ENCODE data around the gene GYG2. TPM values are rescaled to one million over a fixed set of nuclear protein-coding genes. Genes with fewer than 3 reads are reported as not detected.

Gene GYG2
- total RNA-seq, 1 experiment from 2014 or later, result 1.7 TPM

GRCh38 chrX:2823795-2824386, 4.8 kb upstream of the GYG2 start:
- no peak overlapping the region for H3K4me2 ChIP-seq

GRCh38 chrX:2824886-2825285, 3.8 kb upstream of the GYG2 start:
- ChIA-PET CTCF (no interaction called here), POLR2A (ENCODE audit: unreplicated experiment) (no interaction called here)
- H4K20me1 ChIP-seq (ENCODE audit: insufficient read depth), result no peaks in the 10 kb centered on the region
- H3K27me3 ChIP-seq (ENCODE audit: insufficient read depth, low read depth), result no peaks in the 10 kb centered on the region; the same call in 1 of the 2 replicates
- H3K27ac ChIP-seq, result no peak overlapping the region
- H3K36me3 ChIP-seq (ENCODE audit: low read depth), result no peaks in the 10 kb centered on the region
- no peak overlapping the region for H3K4me3 ChIP-seq
- TF ChIP-seq CTCF (conservative IDR thresholded peaks at IDR 0.05) (no peak), EZH2 (IDR thresholded peaks at IDR 0.05; ENCODE audit: low read depth) (no peak)
- no peak for DNase-seq
- H3K79me2 ChIP-seq (ENCODE audit: low read depth), result no peaks in the 10 kb centered on the region
- no peak overlapping the region for H2AFZ ChIP-seq
- H3F3A ChIP-seq (ENCODE audit: insufficient read depth, low read depth), result no peaks in the 10 kb centered on the region
- no TSS peak for BruUV-seq (replicated peaks)
- no peaks in the 10 kb centered on the region for H3K4me1 ChIP-seq (replicated peaks; ENCODE audit: insufficient read depth)
- H3K4me2 ChIP-seq, result no peak overlapping the region
- intact Hi-C loops (cut with micrococcal nuclease; ENCODE audit: unreplicated experiment), result no loop called here
- no peaks in the 10 kb centered on the region for H3K9me2 ChIP-seq (ENCODE audit: insufficient read depth)
- H3K9me3 ChIP-seq (ENCODE audit: insufficient read depth, low read depth), result no peaks in the 10 kb centered on the region

More at GRCh38 chrX:2823795-2824386, 4.8 kb upstream of the GYG2 start:
- H3K79me2 ChIP-seq (ENCODE audit: low read depth), result no peaks in the 10 kb centered on the region
- no peaks in the 10 kb centered on the region; the same call in 1 of the 2 replicates for H3K27me3 ChIP-seq (ENCODE audit: insufficient read depth, low read depth)
- H3K27ac ChIP-seq, result no peak overlapping the region
- no peaks in the 10 kb centered on the region for H4K20me1 ChIP-seq (ENCODE audit: insufficient read depth)
- no peak overlapping the region for H3K4me3 ChIP-seq
- no peaks in the 10 kb centered on the region for H3F3A ChIP-seq (ENCODE audit: insufficient read depth, low read depth)
- no peaks in the 10 kb centered on the region for H3K4me1 ChIP-seq (replicated peaks; ENCODE audit: insufficient read depth)
- no peak for TF ChIP-seq CTCF (conservative IDR thresholded peaks at IDR 0.05)
- TF ChIP-seq EZH2 (IDR thresholded peaks at IDR 0.05; ENCODE audit: low read depth), result no peak
- no peaks in the 10 kb centered on the region for H3K9me3 ChIP-seq (ENCODE audit: insufficient read depth, low read depth)
- H3K9me2 ChIP-seq (ENCODE audit: insufficient read depth), result no peaks in the 10 kb centered on the region
- no TSS peak for BruUV-seq (replicated peaks)
- no peak for DNase-seq
- ChIA-PET CTCF (no interaction called here), POLR2A (ENCODE audit: unreplicated experiment) (no interaction called here)
- no peak overlapping the region for H2AFZ ChIP-seq
- no peaks in the 10 kb centered on the region for H3K36me3 ChIP-seq (ENCODE audit: low read depth)
- intact Hi-C loops (cut with micrococcal nuclease; ENCODE audit: unreplicated experiment), result no loop called here

GRCh38 chrX:2828959-2829411, 255 bp downstream of the GYG2 start:
- no peak overlapping the region for H2AFZ ChIP-seq
- no peaks in the 10 kb centered on the region for H3K36me3 ChIP-seq (ENCODE audit: low read depth)
- no peaks in the 10 kb centered on the region; the same call in 1 of the 2 replicates for H3K27me3 ChIP-seq (ENCODE audit: insufficient read depth, low read depth)
- H3K9me2 ChIP-seq (ENCODE audit: insufficient read depth), result no peaks in the 10 kb centered on the region
- no peak overlapping the region for H3K27ac ChIP-seq
- no peaks in the 10 kb centered on the region for H3F3A ChIP-seq (ENCODE audit: insufficient read depth, low read depth)
- no peak for DNase-seq
- CTCF ChIA-PET, result no interaction called here
- BruUV-seq (replicated peaks), result no TSS peak
- no peaks in the 10 kb centered on the region for H3K9me3 ChIP-seq (ENCODE audit: insufficient read depth, low read depth)
- H3K79me2 ChIP-seq (ENCODE audit: low read depth), result no peaks in the 10 kb centered on the region
- intact Hi-C loops (cut with micrococcal nuclease; ENCODE audit: unreplicated experiment), result no loop called here
- POLR2A ChIA-PET (ENCODE audit: unreplicated experiment), result no interaction called here
- no peak overlapping the region for H3K4me2 ChIP-seq
- no peak overlapping the region for H3K4me3 ChIP-seq
- H4K20me1 ChIP-seq (ENCODE audit: insufficient read depth), result no peaks in the 10 kb centered on the region
- TF ChIP-seq EZH2 (IDR thresholded peaks at IDR 0.05; ENCODE audit: low read depth) (no peak), CTCF (conservative IDR thresholded peaks at IDR 0.05) (no peak)
- no peaks in the 10 kb centered on the region for H3K4me1 ChIP-seq (replicated peaks; ENCODE audit: insufficient read depth)

All from PC-9 (cell line).